Mucosa of stomach (tissue), 1 donor: ENCODE results near the gene OTC.

ENCODE experiments used
- H3K27me3 ChIP-seq: one replicate; pipeline ENCODE4 v1.7.0; 2013; ENCODE audit warnings: mild to moderate bottlenecking, low read length; ENCODE audit not compliant: control insufficient read depth, insufficient read depth
- H3K36me3 ChIP-seq: one replicate; pipeline ENCODE4 v1.7.0; 2013; ENCODE audit warnings: low read length; ENCODE audit not compliant: control insufficient read depth, insufficient read depth
- H3K4me1 ChIP-seq: one replicate; pipeline ENCODE4 v1.7.0; 2013; ENCODE audit warnings: mild to moderate bottlenecking, low read length; ENCODE audit not compliant: control insufficient read depth, insufficient read depth
- H3K4me3 ChIP-seq: one replicate; pipeline ENCODE4 v1.7.0; 2013; ENCODE audit warnings: low read length
- H3K9ac ChIP-seq: one replicate; pipeline ENCODE4 v1.7.0; 2013; ENCODE audit warnings: mild to moderate bottlenecking, low read length, moderate library complexity
- H3K9me3 ChIP-seq: one replicate; pipeline ENCODE4 v1.7.0; 2013; ENCODE audit warnings: mild to moderate bottlenecking, low read length, moderate library complexity; ENCODE audit not compliant: control insufficient read depth
- donor health status: Pancreatic carcinoma.

OTC gene

GRCh38 chrX:38365954-38366353 is 13.6 kb downstream of the OTC start:
- no peak overlapping the region for H3K4me3 ChIP-seq
- H3K9ac ChIP-seq, result no peak overlapping the region
- no peaks in the 10 kb centered on the region for H3K4me1 ChIP-seq
- H3K9me3 ChIP-seq, result no peaks in the 10 kb centered on the region
- no peaks in the 10 kb centered on the region for H3K36me3 ChIP-seq
- no peaks in the 10 kb centered on the region for H3K27me3 ChIP-seq

- Histone ChIP-seq H3K4me3 (no peak overlapping the region), H3K27me3 (no peaks in the 10 kb centered on the region), H3K36me3 (no peaks in the 10 kb centered on the region), H3K9ac (no peak overlapping the region), H3K9me3 (no peaks in the 10 kb centered on the region), H3K4me1 (peaks cover 4% of the 10 kb centered on the region)
Measured at GRCh38 chrX:38368774-38369173, 16.4 kb downstream of the OTC start.

- Histone ChIP-seq H3K9ac (no peak overlapping the region), H3K9me3 (no peaks in the 10 kb centered on the region), H3K27me3 (no peaks in the 10 kb centered on the region), H3K36me3 (no peaks in the 10 kb centered on the region), H3K4me3 (no peak overlapping the region), H3K4me1 (peaks cover 4% of the 10 kb centered on the region)
Measured at GRCh38 chrX:38371641-38372040, 19.2 kb downstream of the OTC start.

- H3K4me3 ChIP-seq, result no peak overlapping the region
- H3K36me3 ChIP-seq, result no peaks in the 10 kb centered on the region
- no peak overlapping the region for H3K9ac ChIP-seq
- H3K27me3 ChIP-seq, result no peaks in the 10 kb centered on the region
- peaks cover 4% of the 10 kb centered on the region for H3K4me1 ChIP-seq
- no peaks in the 10 kb centered on the region for H3K9me3 ChIP-seq
Measured at GRCh38 chrX:38374431-38374830, 22.0 kb downstream of the OTC start.

- no peak overlapping the region for H3K9ac ChIP-seq
Measured at GRCh38 chrX:38375891-38376290, 23.5 kb downstream of the OTC start.

GRCh38 chrX:38376747-38377146 is 24.3 kb downstream of the OTC start:
- no peak overlapping the region for H3K9ac ChIP-seq
- peaks cover 4% of the 10 kb centered on the region for H3K4me1 ChIP-seq
- no peaks in the 10 kb centered on the region for H3K27me3 ChIP-seq
- no peaks in the 10 kb centered on the region for H3K9me3 ChIP-seq
- no peaks in the 10 kb centered on the region for H3K36me3 ChIP-seq
- no peak overlapping the region for H3K4me3 ChIP-seq

More at GRCh38 chrX:38375891-38376290, 23.5 kb downstream of the OTC start:
- H3K9me3 ChIP-seq, result no peaks in the 10 kb centered on the region
- H3K36me3 ChIP-seq, result no peaks in the 10 kb centered on the region
- H3K27me3 ChIP-seq, result no peaks in the 10 kb centered on the region
- no peak overlapping the region for H3K4me3 ChIP-seq
- H3K4me1 ChIP-seq, result peaks cover 4% of the 10 kb centered on the region

- Histone ChIP-seq H3K4me1 (no peaks in the 10 kb centered on the region), H3K9ac (no peak overlapping the region), H3K36me3 (no peaks in the 10 kb centered on the region), H3K27me3 (no peaks in the 10 kb centered on the region), H3K4me3 (no peak overlapping the region), H3K9me3 (no peaks in the 10 kb centered on the region)
Measured at GRCh38 chrX:38379088-38379487, 26.7 kb downstream of the OTC start.

GRCh38 chrX:38382663-38383062 is 30.3 kb downstream of the OTC start:
- H3K4me1 ChIP-seq, result no peaks in the 10 kb centered on the region
- H3K9me3 ChIP-seq, result no peaks in the 10 kb centered on the region
- H3K36me3 ChIP-seq, result no peaks in the 10 kb centered on the region
- H3K4me3 ChIP-seq, result no peak overlapping the region
- no peaks in the 10 kb centered on the region for H3K27me3 ChIP-seq
- H3K9ac ChIP-seq, result no peak overlapping the region

GRCh38 chrX:38400389-38400910 is 48.0 kb downstream of the OTC start:
- Histone ChIP-seq H3K9me3 (no peaks in the 10 kb centered on the region), H3K27me3 (no peaks in the 10 kb centered on the region), H3K4me3 (no peak overlapping the region), H3K36me3 (no peaks in the 10 kb centered on the region), H3K4me1 (no peaks in the 10 kb centered on the region), H3K9ac (no peak overlapping the region)

GRCh38 chrX:38402118-38402517 is 49.7 kb downstream of the OTC start:
- H3K9me3 ChIP-seq, result no peaks in the 10 kb centered on the region
- no peaks in the 10 kb centered on the region for H3K36me3 ChIP-seq
- H3K4me3 ChIP-seq, result no peak overlapping the region
- no peaks in the 10 kb centered on the region for H3K4me1 ChIP-seq
- no peaks in the 10 kb centered on the region for H3K27me3 ChIP-seq
- no peak overlapping the region for H3K9ac ChIP-seq

- Histone ChIP-seq H3K36me3 (no peaks in the 10 kb centered on the region), H3K9me3 (no peaks in the 10 kb centered on the region), H3K9ac (no peak overlapping the region), H3K4me3 (no peak overlapping the region), H3K27me3 (no peaks in the 10 kb centered on the region), H3K4me1 (no peaks in the 10 kb centered on the region)
Measured at GRCh38 chrX:38403834-38404233, 51.4 kb downstream of the OTC start.

GRCh38 chrX:38407126-38407525 is 54.7 kb downstream of the OTC start:
- Histone ChIP-seq H3K4me3 (no peak overlapping the region), H3K9ac (no peak overlapping the region), H3K27me3 (no peaks in the 10 kb centered on the region), H3K36me3 (no peaks in the 10 kb centered on the region), H3K4me1 (no peaks in the 10 kb centered on the region), H3K9me3 (no peaks in the 10 kb centered on the region)

- Histone ChIP-seq H3K4me1 (no peaks in the 10 kb centered on the region), H3K9me3 (no peaks in the 10 kb centered on the region), H3K9ac (no peak overlapping the region), H3K36me3 (no peaks in the 10 kb centered on the region), H3K4me3 (no peak overlapping the region), H3K27me3 (no peaks in the 10 kb centered on the region)
Measured at GRCh38 chrX:38409289-38409688, 56.9 kb downstream of the OTC start.
